HG03097 (cell line): ENCODE data around the gene C13orf46.

ENCODE experiments used
- ATAC-seq: cut with Tn5 transposase; IDR thresholded peaks from one replicate; pipeline ENCODE4 v1.9.1; 2021; ENCODE audit not compliant: unreplicated experiment, low FRiP score

C13orf46 gene

GRCh38 chr13:113927661-113928581, 46.0 kb downstream of the C13orf46 start:
- no peak for ATAC-seq

GRCh38 chr13:113926951-113927660, 46.8 kb downstream of the C13orf46 start:
- ATAC-seq, result no peak

GRCh38 chr13:113926301-113926761, 47.5 kb downstream of the C13orf46 start:
- no peak for ATAC-seq

- no peak for ATAC-seq
Measured at GRCh38 chr13:113924184-113924901, 49.5 kb downstream of the C13orf46 start.

GRCh38 chr13:113923376-113924063, 50.4 kb downstream of the C13orf46 start:
- no peak for ATAC-seq

- no peak for ATAC-seq
Measured at GRCh38 chr13:113922412-113923118, 51.3 kb downstream of the C13orf46 start.

- no peak for ATAC-seq
Measured at GRCh38 chr13:113921763-113922162, 52.1 kb downstream of the C13orf46 start.

- no peak for ATAC-seq
Measured at GRCh38 chr13:113920606-113921286, 53.1 kb downstream of the C13orf46 start.

GRCh38 chr13:113919761-113920559, 53.9 kb downstream of the C13orf46 start:
- ATAC-seq, result no peak

- no peak for ATAC-seq
Measured at GRCh38 chr13:113918981-113919701, 54.7 kb downstream of the C13orf46 start.

GRCh38 chr13:113918580-113918979, 55.3 kb downstream of the C13orf46 start:
- ATAC-seq, result no peak

GRCh38 chr13:113917594-113918371, 56.1 kb downstream of the C13orf46 start:
- ATAC-seq, result no peak

GRCh38 chr13:113917096-113917495, 56.8 kb downstream of the C13orf46 start:
- ATAC-seq, result no peak

GRCh38 chr13:113916330-113916815, 57.5 kb downstream of the C13orf46 start:
- no peak for ATAC-seq

GRCh38 chr13:113915786-113916329, 58.0 kb downstream of the C13orf46 start:
- ATAC-seq, result no peak

- no peak for ATAC-seq
Measured at GRCh38 chr13:113915012-113915763, 58.7 kb downstream of the C13orf46 start.
